Esophagus muscularis mucosa (tissue), 4 donors: ENCODE data around the gene GPR157. TPM values are rescaled to one million over a fixed set of nuclear protein-coding genes. Genes with fewer than 3 reads are reported as not detected.

Experiments used
- DNase-seq: peaks from one replicate; pipeline ENCODE4 v3.0.0-alpha.2; 2017; ENCODE audit errors: extremely low spot score
- H3K27ac ChIP-seq, 4 donors: fragments of 200-600 bp; sonication (generic); replicated peaks in 1 of 4; 1 replicate in 3 of 4; 2 replicates in 1 of 4; pipeline ENCODE4 v1.5.1; 2016 to 2019; ENCODE audit warnings: mild to moderate bottlenecking in 1 of 4
- H3K27me3 ChIP-seq, 4 donors: fragments of 200-600 bp; sonication (generic); one replicate each; pipeline versions ENCODE4 v1.5.1 to v1.6.0; 2016 to 2019
- H3K36me3 ChIP-seq, 4 donors: fragments of 200-600 bp; sonication (generic); one replicate each; pipeline ENCODE4 v1.5.1; 2016 to 2019
- H3K4me1 ChIP-seq, 4 donors: fragments of 200-600 bp; sonication (generic); one replicate each; pipeline ENCODE4 v1.5.1; 2016 to 2019
- H3K4me3 ChIP-seq, 4 donors: fragments of 200-600 bp; sonication (generic); 1 replicate in 2 of 4; 2 replicates in 2 of 4; pipeline ENCODE4 v1.5.1; 2016 to 2019; ENCODE audit warnings: mild to moderate bottlenecking in 4 of 4, moderate library complexity in 1 of 4
- H3K9me3 ChIP-seq, 4 donors: fragments of 200-600 bp; sonication (generic); 1 replicate in 3 of 4; 2 replicates in 1 of 4; pipeline ENCODE4 v1.5.1; 2016 to 2019
- EP300 ChIP-seq: sonication (generic); formaldehyde crosslinking; IDR thresholded peaks from one replicate; pipeline ENCODE4 v1.6.1; 2017; ENCODE audit warnings: antibody characterized with exemption
- POLR2A ChIP-seq: fragments of 450-650 bp; IDR thresholded peaks from one replicate; pipeline ENCODE4 v1.6.1; 2017; ENCODE audit warnings: antibody characterized with exemption, moderate library complexity, mild to moderate bottlenecking, low read depth
- POLR2AphosphoS5 ChIP-seq, 2 donors: sonication (generic); formaldehyde crosslinking; IDR thresholded peaks; one replicate each; pipeline ENCODE4 v1.6.1; 2017; ENCODE audit warnings: antibody characterized with exemption in 2 of 2
- WGBS: methylation state at CpG from one replicate; pipeline ENCODE4 v1.1.5; 2018; 5-methylcytosine and 5-hydroxymethylcytosine counted together
- intact Hi-C: fragments of 100-400 bp; cut with DNase I; formaldehyde crosslinking; loops from one replicate; pipeline ENCODE4 v1.15.1; 2023
- total RNA-seq, 4 donors: library from RNA; depleted of rRNA; stranded (reverse); fragments of >200 nt; gene quantifications; one replicate each; pipeline versions ENCODE4 v1.1.0 to v1.2.1, GENCODE V29; 2016
- TF ChIP-seq, protein P1 (sequence below), 3 experiments: fragments of 200-600 bp in 2 of 3; fragments of 450-650 bp in 1 of 3; sonication (generic) in 2 of 3; IDR thresholded peaks; one replicate each; pipeline ENCODE4 v1.5.1; 2017 to 2019; ENCODE audit warnings: antibody characterized with exemption in 3 of 3, mild to moderate bottlenecking in 2 of 3, moderate library complexity in 1 of 3

GPR157 gene, protein sequence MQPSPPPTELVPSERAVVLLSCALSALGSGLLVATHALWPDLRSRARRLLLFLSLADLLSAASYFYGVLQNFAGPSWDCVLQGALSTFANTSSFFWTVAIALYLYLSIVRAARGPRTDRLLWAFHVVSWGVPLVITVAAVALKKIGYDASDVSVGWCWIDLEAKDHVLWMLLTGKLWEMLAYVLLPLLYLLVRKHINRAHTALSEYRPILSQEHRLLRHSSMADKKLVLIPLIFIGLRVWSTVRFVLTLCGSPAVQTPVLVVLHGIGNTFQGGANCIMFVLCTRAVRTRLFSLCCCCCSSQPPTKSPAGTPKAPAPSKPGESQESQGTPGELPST
- total RNA-seq = 1 to 10 TPM; 2.5 to 8.4 (median 3.8) TPM

DNA sequence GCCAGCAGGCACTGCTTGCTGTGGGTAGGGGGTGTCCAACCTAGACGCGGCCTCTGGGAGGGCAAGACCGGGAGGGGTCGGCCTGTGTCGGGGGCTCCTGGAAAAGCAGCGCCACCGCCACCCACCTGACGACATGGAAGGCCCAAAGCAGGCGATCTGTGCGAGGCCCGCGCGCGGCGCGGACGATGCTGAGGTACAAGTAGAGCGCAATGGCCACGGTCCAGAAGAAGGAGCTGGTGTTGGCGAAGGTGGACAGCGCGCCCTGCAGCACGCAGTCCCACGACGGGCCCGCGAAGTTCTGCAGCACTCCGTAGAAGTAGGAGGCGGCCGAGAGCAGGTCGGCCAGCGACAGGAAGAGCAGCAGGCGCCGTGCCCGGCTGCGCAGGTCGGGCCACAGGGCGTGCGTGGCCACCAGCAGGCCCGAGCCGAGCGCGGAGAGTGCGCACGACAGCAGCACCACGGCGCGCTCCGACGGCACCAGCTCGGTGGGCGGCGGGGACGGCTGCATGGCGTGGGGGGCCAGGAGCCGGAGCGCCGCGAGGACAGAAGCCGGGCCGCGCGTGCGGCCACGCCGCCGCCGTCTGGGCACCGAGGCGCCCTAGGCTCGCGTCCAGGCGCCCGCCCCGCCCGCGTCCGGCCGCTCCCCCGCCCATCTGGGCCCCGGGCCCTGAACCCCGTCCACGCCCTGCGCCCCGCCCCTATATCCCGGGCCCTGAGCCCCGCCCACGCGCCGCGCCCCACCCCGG, at the start of gene GPR157:
TSS of gene GPR157 (minus strand) at position 583 of the 746 bp plus-strand sequence. CDS start at position 508, 75 bp downstream.
- intact Hi-C loops = no loop called here
- no peaks in the 10 kb centered on the region for H3K9me3 ChIP-seq
- peak; percentile 94 for DNase-seq
- H3K4me1 ChIP-seq = peaks cover 15 to 33% (median 29%) of the 10 kb centered on the region in 4 donors
- H3K36me3 ChIP-seq = no peaks in the 10 kb centered on the region
- no CpG with 5 or more reads among the region's 92 CpGs for WGBS
- TF ChIP-seq POLR2AphosphoS5 (IDR thresholded peaks at IDR 0.05) (peak in 1 of 2 donors; percentile 54), POLR2A (peak; percentile 36), EP300 (no peak)
- TF ChIP-seq, protein P1, sequence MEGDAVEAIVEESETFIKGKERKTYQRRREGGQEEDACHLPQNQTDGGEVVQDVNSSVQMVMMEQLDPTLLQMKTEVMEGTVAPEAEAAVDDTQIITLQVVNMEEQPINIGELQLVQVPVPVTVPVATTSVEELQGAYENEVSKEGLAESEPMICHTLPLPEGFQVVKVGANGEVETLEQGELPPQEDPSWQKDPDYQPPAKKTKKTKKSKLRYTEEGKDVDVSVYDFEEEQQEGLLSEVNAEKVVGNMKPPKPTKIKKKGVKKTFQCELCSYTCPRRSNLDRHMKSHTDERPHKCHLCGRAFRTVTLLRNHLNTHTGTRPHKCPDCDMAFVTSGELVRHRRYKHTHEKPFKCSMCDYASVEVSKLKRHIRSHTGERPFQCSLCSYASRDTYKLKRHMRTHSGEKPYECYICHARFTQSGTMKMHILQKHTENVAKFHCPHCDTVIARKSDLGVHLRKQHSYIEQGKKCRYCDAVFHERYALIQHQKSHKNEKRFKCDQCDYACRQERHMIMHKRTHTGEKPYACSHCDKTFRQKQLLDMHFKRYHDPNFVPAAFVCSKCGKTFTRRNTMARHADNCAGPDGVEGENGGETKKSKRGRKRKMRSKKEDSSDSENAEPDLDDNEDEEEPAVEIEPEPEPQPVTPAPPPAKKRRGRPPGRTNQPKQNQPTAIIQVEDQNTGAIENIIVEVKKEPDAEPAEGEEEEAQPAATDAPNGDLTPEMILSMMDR (IDR thresholded peaks at IDR 0.05) = peak in 2 of 3 experiments; percentile 7 to 16
- H3K27me3 ChIP-seq = no peaks in the 10 kb centered on the region
- peak within 1 kb of the TSS; percentile 68 to 87 (median 75) for H3K4me3 ChIP-seq
- peak within 1 kb of the TSS; percentile 89 to 93 (median 92) for H3K27ac ChIP-seq

DNA sequence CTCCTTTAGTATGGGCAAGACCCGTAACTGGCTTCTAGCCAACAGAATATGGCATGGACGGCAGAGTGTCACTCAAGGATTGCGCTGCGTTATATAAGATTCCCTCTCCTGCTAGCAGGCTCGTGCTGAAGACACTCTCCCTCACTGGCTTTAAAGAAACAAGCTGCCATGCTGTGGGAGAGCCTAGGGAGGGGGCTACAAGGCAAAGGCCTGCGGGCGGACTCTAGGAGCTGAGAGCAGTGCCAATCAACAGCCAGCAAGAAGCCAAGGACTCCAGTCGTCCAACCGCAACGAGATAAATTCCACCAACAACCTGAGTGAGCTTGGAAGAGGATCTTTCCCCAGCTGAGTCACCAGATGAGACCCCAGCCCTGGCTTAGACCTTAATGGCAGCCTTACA, 45.9 kb upstream of the GPR157 start:
- Histone ChIP-seq H3K27me3 (no peaks in the 10 kb centered on the region), H3K4me1 (peaks cover 0 to 4% (median 0%) of the 10 kb centered on the region in 4 donors), H3K4me3 (no peak overlapping the region), H3K27ac (no peak overlapping the region), H3K9me3 (no peaks in the 10 kb centered on the region), H3K36me3 (no peaks in the 10 kb centered on the region)
- intact Hi-C loops = no loop called here
- 95% methylated on average over 10 of the region's 10 CpGs for WGBS
- TF ChIP-seq POLR2A = no peak
- DNase-seq = no peak

DNA sequence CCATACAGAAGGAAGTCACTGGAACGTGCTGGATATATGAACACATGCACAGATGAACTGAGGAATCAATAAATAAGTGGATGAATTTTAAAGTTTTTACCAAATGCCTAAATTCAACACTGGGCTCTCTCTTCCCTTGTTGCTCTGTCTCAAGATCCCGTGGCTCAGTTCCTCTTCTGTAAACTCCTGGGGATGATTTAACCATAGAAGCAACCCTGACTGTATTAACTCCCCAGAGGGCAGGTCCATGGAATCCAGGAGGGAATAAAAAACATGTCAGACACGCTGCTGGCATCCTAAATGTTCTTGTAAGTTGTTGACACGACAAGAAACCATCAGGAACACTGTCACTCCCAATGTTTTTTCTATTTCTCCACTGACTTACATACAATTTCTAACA, 45.3 kb upstream of the GPR157 start:
- 59% methylated on average over 4 of the region's 4 CpGs for WGBS
- Histone ChIP-seq H3K9me3 (no peaks in the 10 kb centered on the region), H3K27me3 (no peaks in the 10 kb centered on the region), H3K4me3 (no peak overlapping the region), H3K36me3 (no peaks in the 10 kb centered on the region), H3K27ac (no peak overlapping the region), H3K4me1 (peaks cover 0 to 4% (median 0%) of the 10 kb centered on the region in 4 donors)
- intact Hi-C loops = no loop called here
- TF ChIP-seq POLR2A (no peak), EP300 (no peak), POLR2AphosphoS5 (IDR thresholded peaks at IDR 0.05) (no peak)
- TF ChIP-seq, protein P1 (IDR thresholded peaks at IDR 0.05) = no peak
- no peak for DNase-seq

DNA sequence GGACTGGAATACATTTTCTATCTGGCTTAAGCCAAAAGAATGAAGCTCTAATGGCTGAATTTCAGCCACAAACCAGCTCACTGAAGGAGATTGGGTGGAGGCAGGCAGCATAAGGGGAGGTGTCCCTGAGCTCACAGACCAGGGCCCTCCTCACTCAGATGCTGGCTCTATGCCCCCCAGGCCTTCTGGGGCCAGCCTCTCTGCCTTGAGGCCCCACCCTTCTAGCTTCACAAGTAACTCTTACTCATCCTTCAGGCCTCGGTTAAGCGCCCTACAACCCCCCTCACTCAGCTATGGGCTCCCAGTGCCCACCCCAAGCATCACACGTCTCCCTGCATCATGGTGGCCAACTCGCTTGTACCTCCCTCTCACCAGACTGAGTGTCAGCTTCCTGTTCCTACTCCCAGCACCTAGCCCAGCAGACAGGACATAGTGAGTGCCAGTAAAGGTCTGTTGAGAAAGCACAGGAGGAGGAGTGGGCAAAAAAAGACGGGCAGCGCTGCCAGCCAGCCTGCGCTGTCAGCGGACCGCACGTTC, 40.8 kb upstream of the GPR157 start:
- no peak overlapping the region for H3K4me3 ChIP-seq
- H3K4me1 ChIP-seq = peaks cover 2 to 6% (median 3%) of the 10 kb centered on the region in 4 donors
- no peaks in the 10 kb centered on the region for H3K9me3 ChIP-seq
- DNase-seq = no peak
- WGBS = 94% methylated on average over 10 of the region's 10 CpGs
- no peak overlapping the region for H3K27ac ChIP-seq
- no peaks in the 10 kb centered on the region for H3K36me3 ChIP-seq
- no peaks in the 10 kb centered on the region for H3K27me3 ChIP-seq
- TF ChIP-seq POLR2AphosphoS5 (IDR thresholded peaks at IDR 0.05) (no peak), EP300 (no peak), POLR2A (no peak)
- TF ChIP-seq, protein P1 (IDR thresholded peaks at IDR 0.05) = no peak
- intact Hi-C loops = no loop called here

DNA sequence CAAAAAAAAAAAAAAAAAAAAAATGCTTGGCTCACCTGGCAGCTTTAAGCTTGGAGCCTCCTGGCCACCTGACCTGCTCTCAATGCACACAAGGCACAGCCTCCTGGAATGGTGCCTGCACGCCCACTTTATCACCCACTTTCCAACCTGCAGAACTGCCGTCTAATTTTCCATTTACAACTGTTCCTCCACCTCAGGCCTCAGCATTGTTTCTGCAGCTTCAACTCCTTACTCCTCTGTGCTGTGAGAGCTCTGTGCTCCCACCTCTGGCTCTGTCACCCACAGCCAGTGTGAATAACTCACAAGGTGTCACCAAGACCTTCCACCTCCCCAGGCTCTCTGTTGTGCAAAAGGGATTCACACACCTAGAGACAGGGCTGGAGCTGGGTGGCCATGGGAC, 38.7 kb upstream of the GPR157 start:
- Histone ChIP-seq H3K9me3 (no peaks in the 10 kb centered on the region), H3K27me3 (no peaks in the 10 kb centered on the region), H3K4me1 (peaks cover 22 to 24% (median 24%) of the 10 kb centered on the region in 4 donors), H3K4me3 (no peak overlapping the region), H3K27ac (no peak overlapping the region), H3K36me3 (no peaks in the 10 kb centered on the region)
- intact Hi-C loops = no loop called here
- 89% methylated on average over 2 of the region's 2 CpGs for WGBS
- no peak for TF ChIP-seq POLR2AphosphoS5 (IDR thresholded peaks at IDR 0.05)
- TF ChIP-seq POLR2A = no peak
- no peak for TF ChIP-seq EP300
- TF ChIP-seq, protein P1 (IDR thresholded peaks at IDR 0.05) = no peak
- no peak for DNase-seq
